HL-60 (cell line): ENCODE data around the gene CACNA1C.

Experiments used
- DNase-seq, 2 experiments: peaks; one replicate each; pipeline ENCODE4 v3.0.0-alpha.2; 2010 to 2020; ENCODE audit warnings: low read depth in 1 of 2, low spot score in 1 of 2
- H3K27ac ChIP-seq: fragments of 250-450 bp; sonication (Bioruptor Pico); replicated peaks from 2 replicates; pipeline ENCODE4 v1.5.1; 2020; ENCODE audit warnings: mild to moderate bottlenecking, moderate library complexity
- H3K27me3 ChIP-seq: fragments of 250-450 bp; sonication (Bioruptor Pico); 2 replicates; pipeline ENCODE4 v1.5.1; 2021; ENCODE audit warnings: mild to moderate bottlenecking, moderate library complexity; ENCODE audit not compliant: insufficient read depth, poor library complexity, severe bottlenecking
- H3K4me3 ChIP-seq: replicated peaks from 2 replicates; pipeline ENCODE4 v1.5.1; 2011; ENCODE audit warnings: mild to moderate bottlenecking, control low read depth, low read length; ENCODE audit not compliant: insufficient read depth
- CTCF ChIP-seq: IDR thresholded peaks from one replicate; pipeline ENCODE4 v1.5.1; 2011; ENCODE audit warnings: low read length, control low read depth, inconsistent platforms; ENCODE audit not compliant: insufficient read depth
- GABPA ChIP-seq: IDR thresholded peaks from 2 replicates; pipeline ENCODE4 v1.6.1; 2012; ENCODE audit warnings: low read depth
- POLR2AphosphoS5 ChIP-seq: IDR thresholded peaks from 2 replicates; pipeline ENCODE4 v1.6.1; 2012; ENCODE audit warnings: low read depth
- REST ChIP-seq: IDR thresholded peaks from 2 replicates; pipeline ENCODE4 v1.6.1; 2012; ENCODE audit warnings: low read depth; ENCODE audit not compliant: insufficient replicate concordance
- SPI1 ChIP-seq: IDR thresholded peaks from 2 replicates; pipeline ENCODE4 v1.6.1; 2012; ENCODE audit warnings: low read depth, mild to moderate bottlenecking, borderline replicate concordance

CACNA1C gene

GRCh38 chr12:2194060-2194459 lies 141.3 kb downstream of the CACNA1C start:
- H3K27ac ChIP-seq, result no peak overlapping the region
- DNase-seq, result peak in 1 of 2 experiments; percentile 7
- TF ChIP-seq REST (no peak), POLR2AphosphoS5 (no peak), CTCF (no peak), GABPA (no peak), SPI1 (no peak)
- no peak overlapping the region for H3K4me3 ChIP-seq
- H3K27me3 ChIP-seq, result no peaks in the 10 kb centered on the region

DNA sequence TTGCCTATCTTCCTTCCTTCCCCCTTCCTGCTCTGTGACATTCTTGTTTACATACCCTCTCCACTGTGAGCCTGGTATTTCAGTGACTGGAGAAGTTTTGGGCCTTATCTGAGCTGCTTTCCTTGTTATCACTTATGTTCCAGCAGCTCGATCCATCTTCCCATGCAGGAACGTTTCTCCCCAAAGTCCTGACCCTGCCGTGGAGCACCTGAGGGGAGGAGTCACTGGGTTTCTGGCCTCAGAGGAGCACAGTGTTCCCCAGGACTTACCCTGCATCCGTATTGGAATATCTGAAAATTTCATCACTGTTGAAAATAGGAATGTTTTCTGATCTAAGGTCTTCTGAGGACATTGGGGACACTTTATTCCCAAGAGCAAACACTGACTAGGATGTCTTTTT lies 141.8 kb downstream of the CACNA1C start:
- Histone ChIP-seq H3K4me3 (no peak overlapping the region), H3K27me3 (no peaks in the 10 kb centered on the region), H3K27ac (no peak overlapping the region)
- no peak for DNase-seq
- TF ChIP-seq CTCF (no peak), POLR2AphosphoS5 (no peak), REST (no peak), GABPA (no peak), SPI1 (no peak)

DNA sequence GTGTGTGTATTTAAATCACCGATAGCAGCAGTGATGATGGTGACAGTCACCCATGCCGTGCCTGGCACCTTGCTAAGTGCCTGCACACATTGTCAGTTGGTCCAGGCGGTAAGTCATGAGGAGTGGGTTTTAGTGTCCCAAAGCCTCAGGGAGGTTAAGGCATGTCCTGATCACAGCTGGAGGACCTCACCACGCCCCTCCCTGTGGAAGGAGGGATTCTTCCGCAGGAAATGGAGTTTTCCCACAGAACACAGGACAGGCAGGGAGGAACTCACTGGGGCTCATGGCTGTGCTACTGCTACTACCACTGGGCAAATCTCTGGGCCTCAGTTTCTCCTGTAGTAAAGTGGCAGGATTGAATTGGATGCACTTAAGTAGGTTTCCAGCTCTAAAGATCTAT lies 142.3 kb downstream of the CACNA1C start:
- no peak for TF ChIP-seq SPI1
- no peak for TF ChIP-seq REST
- TF ChIP-seq POLR2AphosphoS5, result no peak
- no peak for TF ChIP-seq GABPA
- TF ChIP-seq CTCF, result no peak
- no peak for DNase-seq
- Histone ChIP-seq H3K4me3 (no peak overlapping the region), H3K27ac (no peak overlapping the region), H3K27me3 (no peaks in the 10 kb centered on the region)
